RWPE1 (cell line): Measurements from ENCODE around the gene MGME1.

Source experiments
- CTCF ChIA-PET: fragments of 350-600 bp; sonication (Branson Sonifier 250); formaldehyde crosslinking; extraction: SDS; loops from one replicate; lab custom pipeline; 2021; lab: Yijun Ruan, JAX
- POLR2A ChIA-PET: fragments of 400-600 bp; formaldehyde crosslinking; extraction: SDS; loops from one replicate; lab custom pipeline; 2020; ENCODE audit warnings: antibody characterized with exemption; ENCODE audit not compliant: low non-redundant PET; lab: Yijun Ruan, JAX
- DNase-seq: peaks from one replicate; pipeline ENCODE4 v3.0.0; 2012; ENCODE audit warnings: low spot score
- H3K27ac ChIP-seq: fragments of 450-650 bp; 2 replicates; pipeline ENCODE4 v1.5.1; 2017
- TF ChIP-seq, protein P1 (sequence below): fragments of 450-650 bp; conservative IDR thresholded peaks from 2 replicates; pipeline ENCODE4 v1.5.1; 2017; ENCODE audit warnings: low read depth, mild to moderate bottlenecking

MGME1 gene

GRCh38 chr20:17934141-17934862, 34.5 kb upstream of the MGME1 start:
- CTCF ChIA-PET, result no interaction called here
- TF ChIP-seq, protein P1, sequence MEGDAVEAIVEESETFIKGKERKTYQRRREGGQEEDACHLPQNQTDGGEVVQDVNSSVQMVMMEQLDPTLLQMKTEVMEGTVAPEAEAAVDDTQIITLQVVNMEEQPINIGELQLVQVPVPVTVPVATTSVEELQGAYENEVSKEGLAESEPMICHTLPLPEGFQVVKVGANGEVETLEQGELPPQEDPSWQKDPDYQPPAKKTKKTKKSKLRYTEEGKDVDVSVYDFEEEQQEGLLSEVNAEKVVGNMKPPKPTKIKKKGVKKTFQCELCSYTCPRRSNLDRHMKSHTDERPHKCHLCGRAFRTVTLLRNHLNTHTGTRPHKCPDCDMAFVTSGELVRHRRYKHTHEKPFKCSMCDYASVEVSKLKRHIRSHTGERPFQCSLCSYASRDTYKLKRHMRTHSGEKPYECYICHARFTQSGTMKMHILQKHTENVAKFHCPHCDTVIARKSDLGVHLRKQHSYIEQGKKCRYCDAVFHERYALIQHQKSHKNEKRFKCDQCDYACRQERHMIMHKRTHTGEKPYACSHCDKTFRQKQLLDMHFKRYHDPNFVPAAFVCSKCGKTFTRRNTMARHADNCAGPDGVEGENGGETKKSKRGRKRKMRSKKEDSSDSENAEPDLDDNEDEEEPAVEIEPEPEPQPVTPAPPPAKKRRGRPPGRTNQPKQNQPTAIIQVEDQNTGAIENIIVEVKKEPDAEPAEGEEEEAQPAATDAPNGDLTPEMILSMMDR, result no peak
- POLR2A ChIA-PET, result no interaction called here
- H3K27ac ChIP-seq, result no peak overlapping the region
- DNase-seq, result no peak

GRCh38 chr20:17935186-17935585, 33.6 kb upstream of the MGME1 start:
- TF ChIP-seq, protein P1, result no peak
- no peak overlapping the region for H3K27ac ChIP-seq
- no peak for DNase-seq
- POLR2A ChIA-PET, result no interaction called here
- CTCF ChIA-PET, result no interaction called here

GRCh38 chr20:17935761-17936160, 33.1 kb upstream of the MGME1 start:
- DNase-seq, result no peak
- TF ChIP-seq, protein P1, result no peak
- H3K27ac ChIP-seq, result no peak overlapping the region
- CTCF ChIA-PET, result no interaction called here
- POLR2A ChIA-PET, result no interaction called here

- no peak for DNase-seq
- POLR2A ChIA-PET, result no interaction called here
- TF ChIP-seq, protein P1, result no peak
- CTCF ChIA-PET, result no interaction called here
- no peak overlapping the region for H3K27ac ChIP-seq
These were observed 32.5 kb upstream of the MGME1 start for GRCh38 chr20:17936286-17936760.

DNA sequence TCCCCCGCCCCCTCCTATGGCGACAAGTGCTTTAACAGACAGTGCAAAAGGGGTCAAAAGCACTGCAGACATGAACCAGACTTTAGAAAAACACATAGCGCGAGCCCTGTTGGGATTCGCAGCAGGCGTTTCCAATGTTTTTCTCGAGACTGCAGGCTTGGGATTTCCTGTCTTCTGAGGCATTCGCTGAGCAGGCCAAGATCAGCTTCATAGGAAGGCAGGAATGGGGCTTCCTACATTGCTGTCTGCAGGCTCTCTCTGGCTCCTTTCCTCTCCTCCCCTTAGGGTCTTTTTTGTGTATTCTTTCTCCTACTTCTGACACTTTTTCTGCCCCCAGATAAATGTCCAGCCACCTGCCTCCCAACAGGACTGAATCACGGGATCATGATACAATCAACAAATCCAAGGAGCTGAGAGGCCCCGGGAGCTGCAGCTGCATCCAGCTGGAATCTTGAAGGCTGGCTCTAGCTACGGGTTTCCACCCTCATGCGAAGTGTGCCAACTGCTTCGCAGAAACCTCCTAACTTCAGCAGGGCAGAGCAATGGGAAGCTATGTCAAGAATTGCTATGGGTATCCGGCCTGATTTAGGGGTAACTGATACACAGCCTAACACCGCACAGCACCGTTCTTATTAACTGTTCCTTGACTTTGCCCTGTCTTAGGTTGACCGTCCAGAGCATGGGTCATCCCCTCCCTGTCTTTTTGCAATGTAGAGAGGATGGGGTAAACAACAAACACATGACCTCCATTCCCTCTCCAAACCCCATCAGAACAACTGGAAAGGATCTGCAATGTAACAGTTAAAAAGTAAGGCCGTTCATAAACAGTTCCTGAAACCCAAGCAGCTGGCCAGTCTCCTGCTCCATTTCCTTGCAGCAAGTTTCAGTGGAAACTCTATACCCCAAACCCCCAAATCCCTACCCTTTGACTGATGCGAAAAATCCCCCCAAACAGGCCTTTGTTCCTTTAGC, 31.8 kb upstream of the MGME1 start:
- H3K27ac ChIP-seq, result no peak overlapping the region
- TF ChIP-seq, protein P1, result no peak
- POLR2A ChIA-PET, result no interaction called here
- no peak for DNase-seq
- CTCF ChIA-PET, result interaction anchor here (0.6 to 0.9 kb wide), 4 partner anchors 9 to 468 kb away, joined by 3 to 5 read pairs (median 4); no protein-coding TSS in a partner anchor
